HG03565 (cell line): ENCODE results near the gene CASP12.

Experiments used
- ATAC-seq: cut with Tn5 transposase; IDR thresholded peaks from one replicate; pipeline ENCODE4 v1.9.1; 2021; ENCODE audit warnings: mild to moderate bottlenecking, moderate library complexity; ENCODE audit not compliant: unreplicated experiment

Gene CASP12

GRCh38 chr11:104841185-104841584 lies 57.1 kb downstream of the CASP12 start:
- ATAC-seq: no peak

- no peak for ATAC-seq
Observed at GRCh38 chr11:104837969-104838639, 60.2 kb downstream of the CASP12 start.

DNA sequence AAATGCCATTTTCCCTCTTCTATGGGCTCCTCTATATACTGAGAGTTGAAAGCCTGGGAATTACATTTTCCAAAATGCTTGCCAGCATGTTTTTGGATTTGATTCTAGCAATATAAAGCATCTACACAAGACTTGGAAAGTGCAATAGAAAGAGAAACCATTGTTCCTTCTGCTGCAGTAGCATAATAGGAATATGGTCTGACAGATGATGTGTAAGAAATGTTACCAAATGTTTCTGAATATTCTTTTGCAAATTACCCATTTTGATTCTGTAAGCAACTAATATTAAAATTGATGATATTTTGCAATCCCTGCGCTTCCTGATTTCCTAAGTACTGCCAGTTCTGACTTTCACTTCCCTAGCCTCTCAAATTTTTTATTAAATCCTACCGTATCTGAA lies 61.6 kb downstream of the CASP12 start:
- no peak for ATAC-seq
